AG04450 (cell line): ENCODE measurements around the gene PELI2. TPM values are rescaled to one million over a fixed set of nuclear protein-coding genes. Genes with fewer than 3 reads are reported as not detected.

Experiments
- CTCF ChIA-PET: fragments of 300-600, 350-600 bp; formaldehyde crosslinking; extraction: SDS; loops from one replicate; lab custom pipeline; 2022; ENCODE audit warnings: antibody characterized with exemption, inconsistent platforms; lab: Charles Lee
- POLR2A ChIA-PET: fragments of 350-600 bp; formaldehyde crosslinking; extraction: SDS; loops from one replicate; lab custom pipeline; 2021; ENCODE audit warnings: antibody characterized with exemption, inconsistent platforms; lab: Yijun Ruan, JAX
- DNase-seq: peaks from one replicate; pipeline ENCODE4 v3.0.0-alpha.2; 2011; ENCODE audit warnings: low read depth, low spot score
- H3K27ac ChIP-seq: one replicate; pipeline ENCODE4 v1.5.1; 2012; ENCODE audit warnings: low read depth, low read length, control low read depth
- H3K27me3 ChIP-seq: one replicate; pipeline ENCODE4 v1.6.0; 2012; ENCODE audit warnings: low read length; ENCODE audit not compliant: control insufficient read depth, insufficient read depth
- H3K4me3 ChIP-seq: 2 replicates; pipeline ENCODE4 v1.5.1; 2011; ENCODE audit warnings: mild to moderate bottlenecking, low read depth, low read length, control low read depth
- H3K9me3 ChIP-seq: 2 replicates; pipeline ENCODE4 v1.5.1; 2012; ENCODE audit warnings: low read length; ENCODE audit not compliant: control insufficient read depth, insufficient read depth
- CTCF ChIP-seq: IDR thresholded peaks from 2 replicates; pipeline ENCODE4 v1.5.1; 2011; ENCODE audit warnings: low read depth, low read length, control low read depth, inconsistent platforms
- polyA plus RNA-seq: library from polyadenylated mRNA; depleted of rRNA; stranded (reverse); fragments of >200 nt; gene quantifications from 2 replicates; pipeline ENCODE4 v1.2.3, GENCODE V29; 2011

Gene PELI2
- polyA plus RNA-seq, 1 experiment, result 25.7 TPM

GRCh38 chr14:56205881-56206280 is 87.7 kb downstream of the PELI2 start:
- POLR2A ChIA-PET, result no interaction called here
- Histone ChIP-seq H3K27ac (no peak overlapping the region), H3K4me3 (no peak overlapping the region), H3K9me3 (no peaks in the 10 kb centered on the region), H3K27me3 (no peaks in the 10 kb centered on the region)
- no peak for DNase-seq
- TF ChIP-seq CTCF, result no peak
- CTCF ChIA-PET, result no interaction called here

GRCh38 chr14:56206596-56206995 is 88.4 kb downstream of the PELI2 start:
- TF ChIP-seq CTCF, result no peak
- Histone ChIP-seq H3K9me3 (no peaks in the 10 kb centered on the region), H3K27ac (no peak overlapping the region), H3K4me3 (no peak overlapping the region), H3K27me3 (no peaks in the 10 kb centered on the region)
- CTCF ChIA-PET, result no interaction called here
- DNase-seq, result no peak
- POLR2A ChIA-PET, result no interaction called here

GRCh38 chr14:56207626-56208292 is 89.5 kb downstream of the PELI2 start:
- no peak for TF ChIP-seq CTCF
- Histone ChIP-seq H3K27ac (no peak overlapping the region), H3K4me3 (no peak overlapping the region), H3K27me3 (no peaks in the 10 kb centered on the region), H3K9me3 (no peaks in the 10 kb centered on the region)
- POLR2A ChIA-PET, result no interaction called here
- CTCF ChIA-PET, result no interaction called here
- DNase-seq, result no peak

GRCh38 chr14:56208520-56208919 is 90.3 kb downstream of the PELI2 start:
- Histone ChIP-seq H3K27me3 (no peaks in the 10 kb centered on the region), H3K4me3 (no peak overlapping the region), H3K9me3 (no peaks in the 10 kb centered on the region), H3K27ac (no peak overlapping the region)
- TF ChIP-seq CTCF, result no peak
- ChIA-PET POLR2A (no interaction called here), CTCF (no interaction called here)
- DNase-seq, result no peak

GRCh38 chr14:56210571-56210970 is 92.4 kb downstream of the PELI2 start:
- ChIA-PET CTCF (interaction anchor here (2.1 kb wide), 1 partner anchor 129 kb away, joined by 5 read pairs; no protein-coding TSS in a partner anchor), POLR2A (no interaction called here)
- Histone ChIP-seq H3K27ac (no peak overlapping the region), H3K27me3 (no peaks in the 10 kb centered on the region), H3K4me3 (no peak overlapping the region), H3K9me3 (no peaks in the 10 kb centered on the region)
- no peak for TF ChIP-seq CTCF
- no peak for DNase-seq
